ENCODE results near the gene CTPS1.

Gene CTPS1

GRCh38 chr1:41041614-41042270 is 62.2 kb downstream of the CTPS1 start:
- ChIA-PET CTCF (interaction anchor here (1.3 kb wide), 1 partner anchor 10 kb away, joined by 3 read pairs; no protein-coding TSS in a partner anchor), POLR2A (no interaction called here)
- no peak for TF ChIP-seq CTCF (IDR thresholded peaks at IDR 0.05; ENCODE audit: control extremely low read depth, extremely low read depth, low read depth, missing control alignments)
- no peak for DNase-seq (ENCODE audit: extremely low spot score)

GRCh38 chr1:41044187-41044586 is 64.7 kb downstream of the CTPS1 start:
- no peak for DNase-seq (ENCODE audit: extremely low spot score)
- CTCF ChIA-PET: no interaction called here
- TF ChIP-seq CTCF (IDR thresholded peaks at IDR 0.05; ENCODE audit: control extremely low read depth, extremely low read depth, low read depth, missing control alignments): no peak
- POLR2A ChIA-PET: no interaction called here

GRCh38 chr1:41045740-41046139 is 66.2 kb downstream of the CTPS1 start:
- DNase-seq (ENCODE audit: extremely low spot score): no peak
- ChIA-PET CTCF (no interaction called here), POLR2A (no interaction called here)

GRCh38 chr1:41046347-41046775 is 66.9 kb downstream of the CTPS1 start:
- ChIA-PET CTCF (no interaction called here), POLR2A (no interaction called here)
- DNase-seq (ENCODE audit: extremely low spot score): no peak
- TF ChIP-seq CTCF (IDR thresholded peaks at IDR 0.05; ENCODE audit: control extremely low read depth, extremely low read depth, low read depth, missing control alignments): no peak

More at GRCh38 chr1:41045740-41046139, 66.2 kb downstream of the CTPS1 start:
- no peak for TF ChIP-seq CTCF (IDR thresholded peaks at IDR 0.05; ENCODE audit: control extremely low read depth, extremely low read depth, low read depth, missing control alignments)

- TF ChIP-seq CTCF (IDR thresholded peaks at IDR 0.05; ENCODE audit: control extremely low read depth, extremely low read depth, low read depth, missing control alignments): no peak
- DNase-seq (ENCODE audit: extremely low spot score): no peak
- ChIA-PET POLR2A (no interaction called here), CTCF (no interaction called here)
Measured at GRCh38 chr1:41048540-41048939, 69.0 kb downstream of the CTPS1 start.

- no peak for TF ChIP-seq CTCF (IDR thresholded peaks at IDR 0.05; ENCODE audit: control extremely low read depth, extremely low read depth, low read depth, missing control alignments)
- no peak for DNase-seq (ENCODE audit: extremely low spot score)
- ChIA-PET CTCF (interaction anchor here (1.1 kb wide), 1 partner anchor 9 kb away, joined by 3 read pairs; no protein-coding TSS in a partner anchor), POLR2A (no interaction called here)
Measured at GRCh38 chr1:41051022-41051421, 71.5 kb downstream of the CTPS1 start.

All from GM10248 (cell line).